Measurements from ENCODE around the gene CTSF.

The CTSF gene

DNA sequence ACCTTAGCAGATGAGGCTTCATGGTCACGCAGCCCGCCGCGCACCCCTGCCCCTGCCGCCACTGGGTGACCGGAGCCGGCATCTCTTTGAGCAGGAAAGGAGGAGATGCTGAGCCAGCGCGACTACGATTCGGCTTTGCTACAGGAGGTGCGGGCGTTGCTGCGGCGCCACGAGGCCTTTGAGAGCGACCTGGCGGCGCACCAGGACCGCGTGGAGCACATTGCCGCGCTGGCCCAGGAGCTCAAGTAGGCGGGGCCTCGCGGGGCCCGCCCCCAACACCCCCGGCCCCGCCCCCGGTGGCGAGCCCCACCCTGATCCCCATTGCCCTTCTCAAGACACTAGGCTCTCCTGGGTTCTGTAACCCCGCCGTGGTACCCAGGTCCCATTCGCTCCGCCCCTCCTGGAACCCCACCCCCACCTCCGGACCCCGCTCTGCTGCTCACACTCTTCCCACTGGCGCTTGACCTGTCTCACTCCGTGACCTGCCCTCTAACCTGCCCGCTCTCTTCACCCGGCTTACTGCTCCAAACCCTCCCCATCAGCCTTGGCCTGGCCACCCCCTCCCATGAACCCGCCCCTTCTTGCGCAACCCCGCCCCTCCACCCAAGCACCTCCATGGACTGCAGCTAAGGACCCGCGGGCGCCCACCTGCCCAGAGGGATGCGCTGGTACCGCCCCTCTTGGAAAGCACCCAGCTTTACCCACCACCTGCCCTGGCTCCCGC is 9.1 kb downstream of the CTSF start:
- TF ChIP-seq, protein P1, sequence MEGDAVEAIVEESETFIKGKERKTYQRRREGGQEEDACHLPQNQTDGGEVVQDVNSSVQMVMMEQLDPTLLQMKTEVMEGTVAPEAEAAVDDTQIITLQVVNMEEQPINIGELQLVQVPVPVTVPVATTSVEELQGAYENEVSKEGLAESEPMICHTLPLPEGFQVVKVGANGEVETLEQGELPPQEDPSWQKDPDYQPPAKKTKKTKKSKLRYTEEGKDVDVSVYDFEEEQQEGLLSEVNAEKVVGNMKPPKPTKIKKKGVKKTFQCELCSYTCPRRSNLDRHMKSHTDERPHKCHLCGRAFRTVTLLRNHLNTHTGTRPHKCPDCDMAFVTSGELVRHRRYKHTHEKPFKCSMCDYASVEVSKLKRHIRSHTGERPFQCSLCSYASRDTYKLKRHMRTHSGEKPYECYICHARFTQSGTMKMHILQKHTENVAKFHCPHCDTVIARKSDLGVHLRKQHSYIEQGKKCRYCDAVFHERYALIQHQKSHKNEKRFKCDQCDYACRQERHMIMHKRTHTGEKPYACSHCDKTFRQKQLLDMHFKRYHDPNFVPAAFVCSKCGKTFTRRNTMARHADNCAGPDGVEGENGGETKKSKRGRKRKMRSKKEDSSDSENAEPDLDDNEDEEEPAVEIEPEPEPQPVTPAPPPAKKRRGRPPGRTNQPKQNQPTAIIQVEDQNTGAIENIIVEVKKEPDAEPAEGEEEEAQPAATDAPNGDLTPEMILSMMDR (IDR thresholded peaks at IDR 0.05; ENCODE audit: low read depth, low read length): no peak
- no peak for TF ChIP-seq POLR2A (IDR thresholded peaks at IDR 0.05; ENCODE audit: extremely low read depth, insufficient read length)
- TF ChIP-seq, protein P2, sequence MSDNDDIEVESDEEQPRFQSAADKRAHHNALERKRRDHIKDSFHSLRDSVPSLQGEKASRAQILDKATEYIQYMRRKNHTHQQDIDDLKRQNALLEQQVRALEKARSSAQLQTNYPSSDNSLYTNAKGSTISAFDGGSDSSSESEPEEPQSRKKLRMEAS (IDR thresholded peaks at IDR 0.05; ENCODE audit: low read depth, low read length): no peak
- TF ChIP-seq MYC (IDR thresholded peaks at IDR 0.05; ENCODE audit: low read depth, low read length): no peak
- H3K4me3 ChIP-seq (ENCODE audit: low read depth, low read length): no peak overlapping the region
- no peak for DNase-seq (ENCODE audit: low read depth)

DNA sequence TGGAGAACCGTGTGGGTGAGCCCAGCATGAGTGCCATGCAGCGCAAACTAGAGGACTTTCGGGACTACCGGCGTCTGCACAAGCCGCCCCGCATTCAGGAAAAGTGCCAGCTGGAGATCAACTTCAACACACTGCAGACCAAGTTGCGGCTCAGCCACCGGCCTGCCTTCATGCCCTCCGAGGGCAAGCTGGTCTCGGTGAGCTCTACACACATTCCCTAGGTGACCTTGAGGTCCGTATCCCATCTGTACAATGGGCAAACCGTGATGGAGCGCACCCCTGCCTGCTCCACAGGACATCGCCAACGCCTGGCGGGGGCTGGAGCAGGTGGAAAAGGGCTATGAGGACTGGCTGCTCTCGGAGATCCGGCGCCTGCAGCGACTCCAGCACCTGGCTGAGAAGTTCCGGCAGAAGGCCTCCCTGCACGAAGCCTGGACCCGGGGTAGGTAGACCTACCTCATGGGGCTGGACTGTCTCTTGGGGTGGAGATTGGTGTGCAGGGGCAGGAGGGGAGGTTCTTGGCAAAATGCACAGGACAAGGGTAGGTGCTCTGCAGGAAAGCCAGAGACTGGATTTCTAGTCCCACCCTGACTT is 10.6 kb downstream of the CTSF start:
- H3K4me3 ChIP-seq (ENCODE audit: low read depth, low read length): no peak overlapping the region
- DNase-seq (ENCODE audit: low read depth): no peak
- TF ChIP-seq POLR2A (IDR thresholded peaks at IDR 0.05; ENCODE audit: extremely low read depth, insufficient read length): no peak
- TF ChIP-seq, protein P2 (IDR thresholded peaks at IDR 0.05; ENCODE audit: low read depth, low read length): no peak

DNA sequence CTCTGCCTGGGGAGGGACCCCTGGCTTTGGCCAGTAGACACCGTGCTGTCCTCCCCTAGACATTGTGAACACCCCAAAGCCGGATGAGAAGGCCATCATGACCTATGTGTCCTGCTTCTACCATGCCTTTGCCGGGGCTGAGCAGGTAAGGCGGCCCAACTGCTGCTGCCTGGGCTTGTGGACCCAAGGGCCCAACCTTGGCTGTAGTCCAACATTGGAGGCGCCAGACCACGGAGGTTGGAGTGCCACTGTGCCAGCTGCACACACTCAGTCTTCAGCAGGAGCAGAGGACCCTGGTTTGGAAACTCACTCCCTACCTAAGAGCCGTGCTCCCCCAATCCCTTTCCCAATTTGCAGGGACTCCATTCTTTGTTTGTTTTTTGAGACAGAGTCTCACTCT is 12.3 kb downstream of the CTSF start:
- no peak overlapping the region for H3K4me3 ChIP-seq (ENCODE audit: low read depth, low read length)
- no peak for DNase-seq (ENCODE audit: low read depth)
- TF ChIP-seq, protein P1 (IDR thresholded peaks at IDR 0.05; ENCODE audit: low read depth, low read length): no peak
- TF ChIP-seq, protein P2 (IDR thresholded peaks at IDR 0.05; ENCODE audit: low read depth, low read length): no peak
- no peak for TF ChIP-seq POLR2A (IDR thresholded peaks at IDR 0.05; ENCODE audit: extremely low read depth, insufficient read length)
- TF ChIP-seq MYC (IDR thresholded peaks at IDR 0.05; ENCODE audit: low read depth, low read length): no peak

DNA sequence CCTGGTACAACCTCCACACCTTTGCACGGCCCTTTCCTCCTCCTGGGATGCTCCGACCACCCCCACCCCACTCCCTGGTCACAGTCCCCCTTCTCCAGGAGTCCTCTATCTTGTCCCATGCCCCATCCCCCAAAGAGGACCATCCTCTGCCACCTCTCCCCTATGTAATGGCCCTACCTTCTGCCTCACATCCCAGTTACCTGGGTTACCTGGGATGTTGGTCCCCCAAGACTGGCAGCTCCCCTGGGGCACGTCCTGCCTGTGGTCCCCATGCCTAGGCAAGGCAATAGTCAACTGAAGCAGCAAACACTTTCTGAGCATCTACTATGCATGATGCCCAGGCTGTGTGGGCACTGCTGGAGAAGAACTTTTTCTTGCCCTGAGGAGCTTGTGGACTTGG is 13.0 kb downstream of the CTSF start:
- DNase-seq (ENCODE audit: low read depth): no peak
- H3K4me3 ChIP-seq (ENCODE audit: low read depth, low read length): no peak overlapping the region
- TF ChIP-seq, protein P2 (IDR thresholded peaks at IDR 0.05; ENCODE audit: low read depth, low read length): no peak
- TF ChIP-seq, protein P1 (IDR thresholded peaks at IDR 0.05; ENCODE audit: low read depth, low read length): no peak
- TF ChIP-seq MYC (IDR thresholded peaks at IDR 0.05; ENCODE audit: low read depth, low read length): no peak
- no peak for TF ChIP-seq POLR2A (IDR thresholded peaks at IDR 0.05; ENCODE audit: extremely low read depth, insufficient read length)

- no peak for DNase-seq (ENCODE audit: low read depth)
- no peak overlapping the region for H3K4me3 ChIP-seq (ENCODE audit: low read depth, low read length)
- TF ChIP-seq, protein P2 (IDR thresholded peaks at IDR 0.05; ENCODE audit: low read depth, low read length): no peak
- TF ChIP-seq POLR2A (IDR thresholded peaks at IDR 0.05; ENCODE audit: extremely low read depth, insufficient read length): no peak
- no peak for TF ChIP-seq MYC (IDR thresholded peaks at IDR 0.05; ENCODE audit: low read depth, low read length)
- TF ChIP-seq, protein P1 (IDR thresholded peaks at IDR 0.05; ENCODE audit: low read depth, low read length): no peak
These were observed 13.8 kb downstream of the CTSF start for GRCh38 chr11:66554602-66555001.

- TF ChIP-seq POLR2A (IDR thresholded peaks at IDR 0.05; ENCODE audit: extremely low read depth, insufficient read length) (no peak), MYC (IDR thresholded peaks at IDR 0.05; ENCODE audit: low read depth, low read length) (no peak)
- TF ChIP-seq, protein P1 (IDR thresholded peaks at IDR 0.05; ENCODE audit: low read depth, low read length): no peak
- TF ChIP-seq, protein P2 (IDR thresholded peaks at IDR 0.05; ENCODE audit: low read depth, low read length): no peak
These were observed 17.5 kb downstream of the CTSF start for GRCh38 chr11:66550887-66551286.

More at GRCh38 chr11:66550887-66551286, 17.5 kb downstream of the CTSF start:
- no peak overlapping the region for H3K4me3 ChIP-seq (ENCODE audit: low read depth, low read length)
- no peak for DNase-seq (ENCODE audit: low read depth)
